ENCODE results near the gene NAA11.

The NAA11 gene

GRCh38 chr4:79325864-79326328 is at the start of gene NAA11:
NAA11 (minus strand) TSS chr4:79326061; CDS start chr4:79325877, 184 bp downstream.
- no peak for DNase-seq (ENCODE audit: low read depth, low spot score)

GRCh38 chr4:79370026-79370425 is 44.2 kb upstream of the NAA11 start:
- DNase-seq (ENCODE audit: low read depth, low spot score): no peak

- DNase-seq (ENCODE audit: low read depth, low spot score): no peak
These were observed 41.2 kb upstream of the NAA11 start for GRCh38 chr4:79367096-79367495.

GRCh38 chr4:79366422-79366821 is 40.6 kb upstream of the NAA11 start:
- DNase-seq (ENCODE audit: low read depth, low spot score): no peak

- DNase-seq (ENCODE audit: low read depth, low spot score): no peak
These were observed 38.2 kb upstream of the NAA11 start for GRCh38 chr4:79364061-79364460.

- no peak for DNase-seq (ENCODE audit: low read depth, low spot score)
These were observed 36.8 kb upstream of the NAA11 start for GRCh38 chr4:79362626-79363025.

- DNase-seq (ENCODE audit: low read depth, low spot score): no peak
These were observed 34.1 kb upstream of the NAA11 start for GRCh38 chr4:79360006-79360405.

- no peak for DNase-seq (ENCODE audit: low read depth, low spot score)
These were observed 32.6 kb upstream of the NAA11 start for GRCh38 chr4:79358438-79358837.

GRCh38 chr4:79357365-79357764 is 31.5 kb upstream of the NAA11 start:
- no peak for DNase-seq (ENCODE audit: low read depth, low spot score)

GRCh38 chr4:79353075-79353474 is 27.2 kb upstream of the NAA11 start:
- no peak for DNase-seq (ENCODE audit: low read depth, low spot score)

GRCh38 chr4:79348405-79348804 is 22.5 kb upstream of the NAA11 start:
- DNase-seq (ENCODE audit: low read depth, low spot score): no peak

GRCh38 chr4:79341893-79342653 is 16.2 kb upstream of the NAA11 start:
- no peak for DNase-seq (ENCODE audit: low read depth, low spot score)

- no peak for DNase-seq (ENCODE audit: low read depth, low spot score)
These were observed 14.7 kb upstream of the NAA11 start for GRCh38 chr4:79340568-79340967.

GRCh38 chr4:79338148-79338547 is 12.3 kb upstream of the NAA11 start:
- DNase-seq (ENCODE audit: low read depth, low spot score): no peak

GRCh38 chr4:79334783-79335182 is 8.9 kb upstream of the NAA11 start:
- no peak for DNase-seq (ENCODE audit: low read depth, low spot score)

GRCh38 chr4:79334341-79334740 is 8.5 kb upstream of the NAA11 start:
- DNase-seq (ENCODE audit: low read depth, low spot score): no peak

GRCh38 chr4:79331126-79331876 is 5.4 kb upstream of the NAA11 start:
- DNase-seq (ENCODE audit: low read depth, low spot score): no peak

- no peak for DNase-seq (ENCODE audit: low read depth, low spot score)
These were observed 4.9 kb upstream of the NAA11 start for GRCh38 chr4:79330720-79331119.

- DNase-seq (ENCODE audit: low read depth, low spot score): no peak
These were observed 425 bp downstream of the NAA11 start for GRCh38 chr4:79325436-79325835.

- no peak for DNase-seq (ENCODE audit: low read depth, low spot score)
These were observed 5.9 kb downstream of the NAA11 start for GRCh38 chr4:79319975-79320374.

GRCh38 chr4:79317711-79318110 is 8.2 kb downstream of the NAA11 start:
- DNase-seq (ENCODE audit: low read depth, low spot score): no peak

- DNase-seq (ENCODE audit: low read depth, low spot score): no peak
These were observed 10.0 kb downstream of the NAA11 start for GRCh38 chr4:79315891-79316290.

GRCh38 chr4:79311279-79311678 is 14.6 kb downstream of the NAA11 start:
- no peak for DNase-seq (ENCODE audit: low read depth, low spot score)
